ENCODE measurements around the gene AVEN. TPM values are rescaled to one million over a fixed set of nuclear protein-coding genes. Genes with fewer than 3 reads are reported as not detected.

AVEN gene
- total and polyA plus RNA-seq, 2 of the 8 experiments (the other 6 are each of a cell fraction or from before 2014, with no cell fraction given), result 5.5 to 17.0 TPM

DNA sequence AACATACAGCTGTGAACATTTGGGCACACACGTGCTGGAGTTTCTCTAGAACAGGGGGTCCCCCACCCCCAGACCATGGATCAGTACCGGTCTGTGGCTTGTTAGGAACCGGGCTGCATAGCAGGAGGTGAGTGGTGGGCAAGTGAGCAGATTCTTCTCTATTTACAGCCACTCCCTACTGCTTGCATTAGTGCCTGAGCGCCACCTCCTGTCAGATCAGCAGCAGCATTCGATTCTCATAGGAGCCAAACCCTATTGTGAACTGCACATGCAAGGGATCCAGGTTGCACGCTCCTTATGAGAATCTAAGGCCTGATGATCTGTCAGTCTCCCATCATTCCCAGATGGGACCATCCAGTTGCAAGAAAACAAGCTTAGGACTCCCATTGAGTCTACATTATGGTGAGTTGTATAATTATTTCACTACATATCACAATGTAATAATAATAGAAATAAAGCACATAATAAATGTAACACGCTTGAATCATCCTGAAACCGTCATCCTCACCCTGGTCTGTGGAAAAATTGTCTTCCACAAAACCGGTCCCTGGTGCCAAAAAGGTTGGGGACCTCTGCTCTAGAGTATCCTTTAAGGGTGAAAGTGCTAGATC is 44.9 kb downstream of the AVEN start:
- H3K9me3 ChIP-seq (ENCODE audit: insufficient read depth in 2 of 2, low read depth in 1 of 2, low read length in 1 of 2), result peaks cover 5 to 6% of the 10 kb centered on the region in 2 experiments; a peak in 2 of 4 replicates
- ChIA-PET POLR2A (ENCODE audit: partially characterized antibody) (interaction anchor here (0.8 kb wide), 1 partner anchor 43 kb away, joined by 3 read pairs; no protein-coding TSS in a partner anchor), CTCF (ENCODE audit: partially characterized antibody) (interaction anchor here (0.6 to 5.0 kb wide), 11 partner anchors 9 to 258 kb away, joined by 3 to 34 read pairs (median 5); partner anchors contain the start of gene CHRM5)
- TF ChIP-seq MAFK (IDR thresholded peaks at IDR 0.05; ENCODE audit: low read depth, low read length) (no peak), TAF1 (IDR thresholded peaks at IDR 0.05; ENCODE audit: low read depth, low read length) (no peak), SP4 (IDR thresholded peaks at IDR 0.05; ENCODE audit: low read length) (no peak), BRCA1 (IDR thresholded peaks at IDR 0.05; ENCODE audit: low read depth, low read length) (no peak), CHD1 (IDR thresholded peaks at IDR 0.05; ENCODE audit: low read depth, low read length) (no peak), HDAC6 (IDR thresholded peaks at IDR 0.05; ENCODE audit: low read depth, low read length) (no peak)
- TF ChIP-seq, protein P1, sequence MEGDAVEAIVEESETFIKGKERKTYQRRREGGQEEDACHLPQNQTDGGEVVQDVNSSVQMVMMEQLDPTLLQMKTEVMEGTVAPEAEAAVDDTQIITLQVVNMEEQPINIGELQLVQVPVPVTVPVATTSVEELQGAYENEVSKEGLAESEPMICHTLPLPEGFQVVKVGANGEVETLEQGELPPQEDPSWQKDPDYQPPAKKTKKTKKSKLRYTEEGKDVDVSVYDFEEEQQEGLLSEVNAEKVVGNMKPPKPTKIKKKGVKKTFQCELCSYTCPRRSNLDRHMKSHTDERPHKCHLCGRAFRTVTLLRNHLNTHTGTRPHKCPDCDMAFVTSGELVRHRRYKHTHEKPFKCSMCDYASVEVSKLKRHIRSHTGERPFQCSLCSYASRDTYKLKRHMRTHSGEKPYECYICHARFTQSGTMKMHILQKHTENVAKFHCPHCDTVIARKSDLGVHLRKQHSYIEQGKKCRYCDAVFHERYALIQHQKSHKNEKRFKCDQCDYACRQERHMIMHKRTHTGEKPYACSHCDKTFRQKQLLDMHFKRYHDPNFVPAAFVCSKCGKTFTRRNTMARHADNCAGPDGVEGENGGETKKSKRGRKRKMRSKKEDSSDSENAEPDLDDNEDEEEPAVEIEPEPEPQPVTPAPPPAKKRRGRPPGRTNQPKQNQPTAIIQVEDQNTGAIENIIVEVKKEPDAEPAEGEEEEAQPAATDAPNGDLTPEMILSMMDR (IDR thresholded peaks at IDR 0.05; ENCODE audit: control extremely low read depth in 1 of 3, insufficient read depth in 1 of 3, low read depth in 1 of 3, low read length in 3 of 3), result peak; percentile 60 to 76 (median 69)
- TF ChIP-seq, protein P2, sequence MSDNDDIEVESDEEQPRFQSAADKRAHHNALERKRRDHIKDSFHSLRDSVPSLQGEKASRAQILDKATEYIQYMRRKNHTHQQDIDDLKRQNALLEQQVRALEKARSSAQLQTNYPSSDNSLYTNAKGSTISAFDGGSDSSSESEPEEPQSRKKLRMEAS (IDR thresholded peaks at IDR 0.05), result 0 out of 2 replicates have a peak, but pooled peaks have one; percentile 11
- TF ChIP-seq, protein P3, sequence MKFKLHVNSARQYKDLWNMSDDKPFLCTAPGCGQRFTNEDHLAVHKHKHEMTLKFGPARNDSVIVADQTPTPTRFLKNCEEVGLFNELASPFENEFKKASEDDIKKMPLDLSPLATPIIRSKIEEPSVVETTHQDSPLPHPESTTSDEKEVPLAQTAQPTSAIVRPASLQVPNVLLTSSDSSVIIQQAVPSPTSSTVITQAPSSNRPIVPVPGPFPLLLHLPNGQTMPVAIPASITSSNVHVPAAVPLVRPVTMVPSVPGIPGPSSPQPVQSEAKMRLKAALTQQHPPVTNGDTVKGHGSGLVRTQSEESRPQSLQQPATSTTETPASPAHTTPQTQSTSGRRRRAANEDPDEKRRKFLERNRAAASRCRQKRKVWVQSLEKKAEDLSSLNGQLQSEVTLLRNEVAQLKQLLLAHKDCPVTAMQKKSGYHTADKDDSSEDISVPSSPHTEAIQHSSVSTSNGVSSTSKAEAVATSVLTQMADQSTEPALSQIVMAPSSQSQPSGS (IDR thresholded peaks at IDR 0.05; ENCODE audit: low read length), result no peak

More for the DNA sequence above, 44.9 kb downstream of the AVEN start:
- H4K5ac ChIP-seq (ENCODE audit: insufficient read length, low read depth, low read length), result no peak overlapping the region
- peak; percentile 87 for FAIRE-seq
- H3K27ac ChIP-seq (ENCODE audit: low read depth, low read length), result no peak overlapping the region
- no peak overlapping the region for H3K14ac ChIP-seq (ENCODE audit: insufficient read length)
- peak; percentile 10 to 60 for DNase-seq (ENCODE audit: low read depth in 1 of 2, low spot score in 2 of 2)
- H2BK15ac ChIP-seq (ENCODE audit: low read length), result no peak overlapping the region
- H2AK5ac ChIP-seq (ENCODE audit: low read depth, low read length), result no peak overlapping the region
- no peak overlapping the region for H4K91ac ChIP-seq (replicated peaks; ENCODE audit: insufficient read length, low read length)
- no peak overlapping the region for H2AFZ ChIP-seq (ENCODE audit: low read length)
- H3K4me2 ChIP-seq (ENCODE audit: insufficient read depth in 1 of 2, low read depth in 2 of 2, low read length in 2 of 2), result no peak overlapping the region
- H2BK5ac ChIP-seq (ENCODE audit: low read depth, low read length), result no peak overlapping the region
- no peak overlapping the region for H3K56ac ChIP-seq (replicated peaks; ENCODE audit: insufficient read length, low read depth, low read length)
- H2BK12ac ChIP-seq (ENCODE audit: low read depth, low read length), result no peak overlapping the region
- no peaks in the 10 kb centered on the region for H3K79me2 ChIP-seq (ENCODE audit: control insufficient read depth in 1 of 2, insufficient read depth in 2 of 2, low read length in 2 of 2)
- H3K23me2 ChIP-seq (ENCODE audit: low read depth, low read length), result no peaks in the 10 kb centered on the region; the same call in 1 of the 2 replicates
- H4K8ac ChIP-seq (ENCODE audit: extremely low read depth, insufficient read depth, low read length), result no peak overlapping the region
- no peak overlapping the region for H3K9ac ChIP-seq (replicated peaks in 1 of 4; ENCODE audit: extremely low read depth in 1 of 4, low read depth in 3 of 4, low read length in 3 of 4)
- WGBS, 2 experiments (ENCODE audit: extremely low coverage in 1 of 2, insufficient coverage in 1 of 2, insufficient read length in 1 of 2, insufficient replicate concordance in 2 of 2, low coverage in 1 of 2, low lambda C conversion rate in 2 of 2, missing lambda C conversion rate in 1 of 2), result 69% methylated on average over 9 of the region's 9 CpGs; no CpG with 5 or more reads in 1 of the 2 experiments
- no peaks in the 10 kb centered on the region for H3K36me3 ChIP-seq (ENCODE audit: control insufficient read depth in 2 of 4, insufficient read depth in 4 of 4, low read length in 3 of 4)
- no peaks in the 10 kb centered on the region for H3K79me1 ChIP-seq (ENCODE audit: low read depth, low read length)
- no peak overlapping the region for H2BK120ac ChIP-seq (replicated peaks; ENCODE audit: low read depth, low read length)
- H4K20me1 ChIP-seq (replicated peaks in 1 of 2; ENCODE audit: control insufficient read depth in 1 of 2, insufficient read depth in 2 of 2, low read length in 2 of 2), result no peaks in the 10 kb centered on the region
- H3K23ac ChIP-seq (ENCODE audit: insufficient read length), result no peak overlapping the region
- H3K4me1 ChIP-seq (replicated peaks in 1 of 4; ENCODE audit: control insufficient read depth in 3 of 4, insufficient read depth in 4 of 4, low read length in 3 of 4), result no peaks in the 10 kb centered on the region
- H3K27me3 ChIP-seq (replicated peaks in 1 of 4; ENCODE audit: control insufficient read depth in 3 of 4, extremely low read depth in 1 of 4, insufficient read depth in 3 of 4, low read length in 3 of 4), result no peaks in the 10 kb centered on the region
- H2BK20ac ChIP-seq (ENCODE audit: low read length), result no peak overlapping the region
- H3K18ac ChIP-seq (ENCODE audit: extremely low read depth, low read length), result no peak overlapping the region
- H3K4me3 ChIP-seq (ENCODE audit: extremely low read depth in 1 of 4, insufficient read depth in 2 of 4, low read depth in 3 of 4, low read length in 4 of 4), result no peak overlapping the region
- no peak overlapping the region for H3K4ac ChIP-seq (replicated peaks; ENCODE audit: insufficient read length, low read depth, low read length)

All from H1 (cell line).